ENCODE measurements around the gene HSH2D. TPM values are rescaled to one million over a fixed set of nuclear protein-coding genes. Genes with fewer than 3 reads are reported as not detected.

The HSH2D gene
- total and polyA plus RNA-seq, 2 of the 13 experiments (the other 11 are each of a cell fraction or from before 2014, with no cell fraction given) = 0.69 to 3.2 TPM

- TF ChIP-seq, protein P1, sequence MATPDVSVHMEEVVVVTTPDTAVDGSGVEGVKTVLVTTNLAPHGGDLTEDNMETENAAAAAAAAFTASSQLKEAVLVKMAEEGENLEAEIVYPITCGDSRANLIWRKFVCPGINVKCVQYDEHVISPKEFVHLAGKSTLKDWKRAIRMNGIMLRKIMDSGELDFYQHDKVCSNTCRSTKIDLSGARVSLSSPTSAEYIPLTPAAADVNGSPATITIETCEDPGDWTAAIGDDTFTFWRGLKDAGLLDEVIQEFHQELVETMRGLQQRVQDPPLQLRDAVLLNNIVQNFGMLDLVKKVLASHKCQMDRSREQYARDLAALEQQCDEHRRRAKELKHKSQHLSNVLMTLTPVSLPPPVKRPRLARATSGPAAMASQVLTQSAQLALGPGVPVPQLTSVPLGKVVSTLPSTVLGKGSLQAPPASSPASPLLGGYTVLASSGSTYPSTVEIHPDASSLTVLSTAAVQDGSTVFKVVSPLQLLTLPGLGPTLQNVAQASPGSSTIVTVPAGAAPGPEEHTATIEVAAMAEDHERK (CRISPR knock-in tag; IDR thresholded peaks at IDR 0.05; ENCODE audit: low read depth) = no peak
- TF ChIP-seq ZNF446 (CRISPR knock-in tag; IDR thresholded peaks at IDR 0.05) (no peak), MTERF4 (CRISPR knock-in tag; IDR thresholded peaks at IDR 0.05) (no peak), GATAD2A (CRISPR knock-in tag; IDR thresholded peaks at IDR 0.05) (peak; percentile 94), MED1 (CRISPR knock-in tag; IDR thresholded peaks at IDR 0.05) (peak; percentile 85), ZNF484 (CRISPR knock-in tag; IDR thresholded peaks at IDR 0.05; ENCODE audit: borderline replicate concordance, low read depth) (no peak), MXD4 (CRISPR knock-in tag; IDR thresholded peaks at IDR 0.05) (peak; percentile 42; the same call in 1 of the 2 replicates), ZFP82 (CRISPR knock-in tag; IDR thresholded peaks at IDR 0.05; ENCODE audit: borderline replicate concordance) (no peak), SRY (CRISPR knock-in tag; IDR thresholded peaks at IDR 0.05) (no peak), ZNF33A (CRISPR knock-in tag; IDR thresholded peaks at IDR 0.05; ENCODE audit: borderline replicate concordance) (no peak), DNMT3B (CRISPR knock-in tag; conservative IDR thresholded peaks at IDR 0.05) (no peak), KAT7 (CRISPR knock-in tag; IDR thresholded peaks at IDR 0.05; ENCODE audit: borderline replicate concordance) (no peak), FUBP1 (CRISPR knock-in tag; IDR thresholded peaks at IDR 0.05; ENCODE audit: borderline replicate concordance) (peak; percentile 64; the same call in 1 of the 2 replicates), ELF3 (CRISPR knock-in tag; IDR thresholded peaks at IDR 0.05) (peak; percentile 58), NFYC (CRISPR knock-in tag; IDR thresholded peaks at IDR 0.05) (no peak), CHCHD3 (CRISPR knock-in tag; IDR thresholded peaks at IDR 0.05) (no peak), ZNF326 (CRISPR knock-in tag; IDR thresholded peaks at IDR 0.05; ENCODE audit: borderline replicate concordance) (no peak), TEF (CRISPR knock-in tag; IDR thresholded peaks at IDR 0.05) (no peak), MAF1 (CRISPR knock-in tag; IDR thresholded peaks at IDR 0.05; ENCODE audit: borderline replicate concordance) (no peak), CERS6 (CRISPR knock-in tag; IDR thresholded peaks at IDR 0.05) (no peak)
- TF ChIP-seq, protein P2, sequence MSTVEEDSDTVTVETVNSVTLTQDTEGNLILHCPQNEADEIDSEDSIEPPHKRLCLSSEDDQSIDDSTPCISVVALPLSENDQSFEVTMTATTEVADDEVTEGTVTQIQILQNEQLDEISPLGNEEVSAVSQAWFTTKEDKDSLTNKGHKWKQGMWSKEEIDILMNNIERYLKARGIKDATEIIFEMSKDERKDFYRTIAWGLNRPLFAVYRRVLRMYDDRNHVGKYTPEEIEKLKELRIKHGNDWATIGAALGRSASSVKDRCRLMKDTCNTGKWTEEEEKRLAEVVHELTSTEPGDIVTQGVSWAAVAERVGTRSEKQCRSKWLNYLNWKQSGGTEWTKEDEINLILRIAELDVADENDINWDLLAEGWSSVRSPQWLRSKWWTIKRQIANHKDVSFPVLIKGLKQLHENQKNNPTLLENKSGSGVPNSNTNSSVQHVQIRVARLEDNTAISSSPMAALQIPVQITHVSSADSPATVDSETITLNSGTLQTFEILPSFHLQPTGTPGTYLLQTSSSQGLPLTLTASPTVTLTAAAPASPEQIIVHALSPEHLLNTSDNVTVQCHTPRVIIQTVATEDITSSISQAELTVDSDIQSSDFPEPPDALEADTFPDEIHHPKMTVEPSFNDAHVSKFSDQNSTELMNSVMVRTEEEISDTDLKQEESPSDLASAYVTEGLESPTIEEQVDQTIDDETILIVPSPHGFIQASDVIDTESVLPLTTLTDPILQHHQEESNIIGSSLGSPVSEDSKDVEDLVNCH (CRISPR knock-in tag; IDR thresholded peaks at IDR 0.05) = no peak
Observed at GRCh38 chr19:16200038-16201010, 56.8 kb downstream of the HSH2D start (continued).
